Suprapubic skin (tissue), 4 donors: ENCODE measurements around the gene CYB5B. TPM values are rescaled to one million over a fixed set of nuclear protein-coding genes. Genes with fewer than 3 reads are reported as not detected.

ENCODE experiments used
- DNase-seq, 2 donors: peaks; one replicate each; pipeline ENCODE4 v3.0.0-alpha.2; 2019; ENCODE audit warnings: low spot score in 2 of 2
- H3K27ac ChIP-seq: fragments of 200-600 bp; sonication (generic); one replicate; pipeline ENCODE4 v1.5.1; 2019
- H3K27me3 ChIP-seq: fragments of 200-600 bp; sonication (generic); one replicate; pipeline ENCODE4 v1.5.1; 2019
- H3K36me3 ChIP-seq: fragments of 200-600 bp; sonication (generic); one replicate; pipeline ENCODE4 v1.5.1; 2019
- H3K4me1 ChIP-seq: fragments of 200-600 bp; sonication (generic); one replicate; pipeline ENCODE4 v1.5.1; 2019
- H3K4me3 ChIP-seq: fragments of 200-600 bp; sonication (generic); one replicate; pipeline ENCODE4 v1.5.1; 2019; ENCODE audit warnings: mild to moderate bottlenecking
- H3K9me3 ChIP-seq: fragments of 200-600 bp; sonication (generic); one replicate; pipeline ENCODE4 v1.5.1; 2019
- EP300 ChIP-seq: sonication (generic); formaldehyde crosslinking; IDR thresholded peaks from one replicate; pipeline ENCODE4 v1.6.1; 2017; ENCODE audit warnings: antibody characterized with exemption
- POLR2A ChIP-seq, 2 donors: fragments of 450-650 bp; IDR thresholded peaks; one replicate each; pipeline ENCODE4 v1.6.1; 2017; ENCODE audit warnings: antibody characterized with exemption in 2 of 2, mild to moderate bottlenecking in 2 of 2, moderate library complexity in 2 of 2
- POLR2AphosphoS5 ChIP-seq, 3 donors: sonication (generic); formaldehyde crosslinking; IDR thresholded peaks; one replicate each; pipeline ENCODE4 v1.6.1; 2017; ENCODE audit warnings: antibody characterized with exemption in 3 of 3
- WGBS: methylation state at CpG from one replicate; pipeline ENCODE4 v1.1.5; 2018; 5-methylcytosine and 5-hydroxymethylcytosine counted together
- total RNA-seq, 4 donors: library from RNA; depleted of rRNA; stranded (reverse); fragments of >200 nt; gene quantifications; one replicate each; pipeline ENCODE4 v1.1.0, GENCODE V29; 2016
- TF ChIP-seq, protein P1 (sequence below), 2 donors: fragments of 200-600 bp in 1 of 2; fragments of 450-650 bp in 1 of 2; sonication (generic) in 1 of 2; IDR thresholded peaks; one replicate each; pipeline ENCODE4 v1.5.1; 2016 to 2019; ENCODE audit warnings: antibody characterized with exemption in 2 of 2, mild to moderate bottlenecking in 1 of 2, moderate library complexity in 1 of 2

CYB5B gene
- total RNA-seq, 4 donors from 2014 or later, result 33.2 to 69.1 (median 50.1) TPM

DNA sequence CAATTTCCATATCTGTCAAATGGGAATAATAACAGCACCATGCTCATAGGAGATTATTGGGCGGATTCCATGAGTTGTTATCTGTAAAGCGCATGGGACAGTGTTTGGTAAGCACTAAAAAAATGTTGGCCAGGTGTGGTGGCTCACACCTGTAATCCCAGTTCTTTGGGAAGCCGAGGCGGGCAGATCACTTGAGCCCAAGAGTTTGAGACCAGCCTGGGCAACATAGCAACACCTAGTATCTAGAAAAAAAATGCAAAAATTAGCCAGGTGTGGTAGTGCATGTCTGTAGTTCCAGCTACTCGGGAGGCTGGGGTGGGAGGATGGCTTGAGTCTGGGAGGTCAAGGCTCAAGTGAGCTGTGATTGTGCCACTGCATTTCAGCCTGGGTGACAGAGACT lies 74.5 kb downstream of the CYB5B start:
- WGBS, result 95% methylated on average over 5 of the region's 5 CpGs

DNA sequence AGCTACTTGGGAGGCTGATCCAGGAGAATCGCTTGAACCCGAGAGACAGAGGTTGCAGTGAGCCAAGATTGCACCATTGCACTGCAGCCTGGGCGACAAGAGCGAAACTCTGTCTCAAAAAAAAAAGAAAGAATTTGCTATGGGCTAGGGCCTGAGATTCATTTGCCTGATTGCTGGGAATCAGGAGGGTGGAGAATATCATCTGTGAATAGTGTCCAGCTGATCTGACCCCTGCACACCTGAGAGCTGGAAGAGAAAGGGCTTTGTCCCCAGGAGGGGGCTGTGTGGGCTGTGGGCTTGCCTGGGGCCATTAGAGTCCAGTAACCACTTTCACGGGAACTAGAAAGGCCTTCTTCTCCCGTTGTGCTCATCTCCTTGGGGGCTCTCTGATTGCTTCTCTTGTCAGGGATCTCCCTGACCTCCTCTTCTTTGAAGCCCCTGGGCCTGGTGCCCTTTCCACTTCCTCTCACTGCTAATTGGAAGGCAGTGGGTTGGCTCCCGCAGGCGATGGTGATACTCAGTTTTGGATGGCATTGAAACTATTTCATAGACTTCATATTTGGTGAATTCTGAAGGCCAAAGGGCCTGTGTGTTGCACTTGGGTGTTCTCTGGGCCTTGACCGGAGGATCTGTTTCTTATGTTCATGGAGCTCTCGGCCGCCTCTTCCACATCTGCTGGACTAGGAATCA lies 75.3 kb downstream of the CYB5B start:
- DNase-seq, result no peak
- H3K9me3 ChIP-seq, result no peaks in the 10 kb centered on the region
- H3K27me3 ChIP-seq, result no peaks in the 10 kb centered on the region
- no peaks in the 10 kb centered on the region for H3K4me1 ChIP-seq
- WGBS, result 94% methylated on average over 11 of the region's 11 CpGs
- TF ChIP-seq POLR2A (IDR thresholded peaks at IDR 0.05), result no peak
- TF ChIP-seq EP300, result no peak
- TF ChIP-seq, protein P1, sequence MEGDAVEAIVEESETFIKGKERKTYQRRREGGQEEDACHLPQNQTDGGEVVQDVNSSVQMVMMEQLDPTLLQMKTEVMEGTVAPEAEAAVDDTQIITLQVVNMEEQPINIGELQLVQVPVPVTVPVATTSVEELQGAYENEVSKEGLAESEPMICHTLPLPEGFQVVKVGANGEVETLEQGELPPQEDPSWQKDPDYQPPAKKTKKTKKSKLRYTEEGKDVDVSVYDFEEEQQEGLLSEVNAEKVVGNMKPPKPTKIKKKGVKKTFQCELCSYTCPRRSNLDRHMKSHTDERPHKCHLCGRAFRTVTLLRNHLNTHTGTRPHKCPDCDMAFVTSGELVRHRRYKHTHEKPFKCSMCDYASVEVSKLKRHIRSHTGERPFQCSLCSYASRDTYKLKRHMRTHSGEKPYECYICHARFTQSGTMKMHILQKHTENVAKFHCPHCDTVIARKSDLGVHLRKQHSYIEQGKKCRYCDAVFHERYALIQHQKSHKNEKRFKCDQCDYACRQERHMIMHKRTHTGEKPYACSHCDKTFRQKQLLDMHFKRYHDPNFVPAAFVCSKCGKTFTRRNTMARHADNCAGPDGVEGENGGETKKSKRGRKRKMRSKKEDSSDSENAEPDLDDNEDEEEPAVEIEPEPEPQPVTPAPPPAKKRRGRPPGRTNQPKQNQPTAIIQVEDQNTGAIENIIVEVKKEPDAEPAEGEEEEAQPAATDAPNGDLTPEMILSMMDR (IDR thresholded peaks at IDR 0.05), result no peak
- no peak for TF ChIP-seq POLR2AphosphoS5 (IDR thresholded peaks at IDR 0.05)
- H3K36me3 ChIP-seq, result no peaks in the 10 kb centered on the region
- H3K4me3 ChIP-seq, result no peak overlapping the region
- no peak overlapping the region for H3K27ac ChIP-seq

More for the DNA sequence above, 74.5 kb downstream of the CYB5B start:
- no peaks in the 10 kb centered on the region for H3K9me3 ChIP-seq
- H3K27ac ChIP-seq, result no peak overlapping the region
- no peaks in the 10 kb centered on the region for H3K4me1 ChIP-seq
- H3K4me3 ChIP-seq, result no peak overlapping the region
- DNase-seq, result no peak
- no peaks in the 10 kb centered on the region for H3K27me3 ChIP-seq
- no peaks in the 10 kb centered on the region for H3K36me3 ChIP-seq
- TF ChIP-seq POLR2AphosphoS5 (IDR thresholded peaks at IDR 0.05), result no peak
- TF ChIP-seq, protein P1 (IDR thresholded peaks at IDR 0.05), result no peak
- TF ChIP-seq EP300, result no peak
- TF ChIP-seq POLR2A (IDR thresholded peaks at IDR 0.05), result no peak

DNA sequence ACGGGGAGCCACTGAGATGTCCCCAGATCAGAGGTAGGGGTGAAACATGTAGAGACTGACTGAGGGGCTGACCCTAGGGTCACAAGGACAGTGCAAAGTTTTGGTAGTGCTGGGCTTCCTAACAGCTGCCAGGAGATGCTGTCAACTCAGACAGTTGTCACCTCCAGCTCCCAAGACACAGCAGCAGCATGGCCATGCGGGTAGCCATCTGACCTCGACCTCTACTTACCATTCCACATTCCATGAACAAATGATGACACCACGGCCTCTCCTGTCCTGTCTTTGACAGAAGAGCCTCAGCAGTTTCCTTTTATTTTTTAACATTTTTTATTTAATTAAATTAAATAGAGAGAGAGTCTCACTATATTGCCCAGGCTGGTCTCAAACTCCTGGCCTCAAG lies 76.1 kb downstream of the CYB5B start:
- no peak overlapping the region for H3K27ac ChIP-seq
- no peaks in the 10 kb centered on the region for H3K9me3 ChIP-seq
- H3K36me3 ChIP-seq, result no peaks in the 10 kb centered on the region
- H3K4me3 ChIP-seq, result no peak overlapping the region
- no peak for TF ChIP-seq EP300
- TF ChIP-seq POLR2A (IDR thresholded peaks at IDR 0.05), result no peak
- TF ChIP-seq, protein P1 (IDR thresholded peaks at IDR 0.05), result no peak
- no peak for TF ChIP-seq POLR2AphosphoS5 (IDR thresholded peaks at IDR 0.05)
- 91% methylated on average over 4 of the region's 4 CpGs for WGBS
- no peaks in the 10 kb centered on the region for H3K4me1 ChIP-seq
- no peak for DNase-seq
- H3K27me3 ChIP-seq, result no peaks in the 10 kb centered on the region

DNA sequence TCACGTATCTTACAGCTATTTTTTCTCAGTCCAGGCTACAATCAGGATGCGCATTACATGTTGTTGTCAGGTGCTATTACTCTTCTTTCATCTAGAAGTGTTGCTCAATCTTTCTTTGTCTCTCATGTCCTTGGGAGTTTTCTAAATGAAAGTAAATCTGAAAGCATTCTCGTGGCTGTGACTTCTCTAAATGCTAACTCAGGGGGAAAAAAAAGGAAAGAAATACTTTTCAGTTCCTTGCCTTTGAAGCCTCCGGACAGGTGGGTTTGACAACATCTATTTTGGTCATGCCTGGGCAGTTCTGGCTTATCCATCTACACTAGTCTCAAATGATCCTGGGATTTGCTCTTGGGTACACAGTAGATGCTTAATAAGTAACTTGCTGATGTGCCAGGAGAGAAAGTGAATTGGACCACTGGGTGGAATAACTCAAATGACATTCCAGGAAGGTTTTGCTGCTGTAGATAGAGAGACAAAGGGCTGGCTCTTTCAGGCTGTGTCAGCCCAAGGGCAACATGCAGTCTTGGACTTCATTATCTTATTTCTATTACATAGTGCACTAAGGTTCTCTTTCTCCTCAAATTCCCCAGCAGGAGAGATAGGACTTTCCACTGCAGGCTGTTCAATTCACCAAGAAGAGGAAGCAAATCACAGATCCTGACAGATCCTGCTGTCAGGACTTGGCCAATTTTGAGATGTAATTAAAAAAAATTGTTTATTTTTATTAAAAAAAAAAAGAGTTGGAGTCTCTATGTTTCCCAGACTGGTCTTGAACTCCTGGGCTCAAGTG lies 77.7 kb downstream of the CYB5B start:
- WGBS, result 52% methylated on average over 4 of the region's 4 CpGs

More for the DNA sequence above, 77.7 kb downstream of the CYB5B start:
- Histone ChIP-seq H3K36me3 (no peaks in the 10 kb centered on the region), H3K4me3 (no peak overlapping the region), H3K4me1 (no peaks in the 10 kb centered on the region), H3K9me3 (no peaks in the 10 kb centered on the region), H3K27me3 (no peaks in the 10 kb centered on the region), H3K27ac (no peak overlapping the region)
- TF ChIP-seq POLR2A (IDR thresholded peaks at IDR 0.05) (no peak), POLR2AphosphoS5 (IDR thresholded peaks at IDR 0.05) (no peak), EP300 (no peak)
- TF ChIP-seq, protein P1 (IDR thresholded peaks at IDR 0.05), result no peak
- DNase-seq, result no peak
